ENCODE results near the gene PSME2.

- TF ChIP-seq CTCF (conservative IDR thresholded peaks at IDR 0.05; ENCODE audit: low read length) (no peak), EZH2phosphoT487 (IDR thresholded peaks at IDR 0.05; ENCODE audit: borderline replicate concordance, low read depth, low read length) (no peak)
These were observed 35.9 kb downstream of the PSME2 start for GRCh38 chr14:24110523-24110922.
